MM.1S (cell line): ENCODE measurements around the gene GRPEL1.

Experiments used
- DNase-seq: peaks from one replicate; pipeline ENCODE4 v3.0.0-alpha.2; 2015
- H2AFZ ChIP-seq: fragments of 300-600 bp; sonication (generic); 2 replicates; pipeline ENCODE4 v1.6.0; 2016; ENCODE audit warnings: antibody characterized with exemption, low read length
- H3F3A ChIP-seq: fragments of 300-600 bp; sonication (generic); 2 replicates; pipeline ENCODE4 v1.6.1; 2016; ENCODE audit warnings: mild to moderate bottlenecking, antibody characterized with exemption, low read length, moderate library complexity, mixed read lengths; ENCODE audit not compliant: insufficient read depth
- H3K27ac ChIP-seq: fragments of 300-600 bp; sonication (generic); 2 replicates; pipeline ENCODE4 v1.5.1; 2016; ENCODE audit warnings: mild to moderate bottlenecking, low read length
- H3K27me3 ChIP-seq: fragments of 300-600 bp; sonication (generic); replicated peaks from 2 replicates; pipeline ENCODE4 v1.6.0; 2016; ENCODE audit warnings: low read length; ENCODE audit not compliant: insufficient read depth
- H3K36me3 ChIP-seq: fragments of 300-600 bp; sonication (generic); replicated peaks from 2 replicates; pipeline ENCODE4 v1.6.1; 2016; ENCODE audit warnings: mild to moderate bottlenecking, low read length, mixed read lengths; ENCODE audit not compliant: insufficient read depth
- H3K4me1 ChIP-seq: fragments of 300-600 bp; sonication (generic); 2 replicates; pipeline ENCODE4 v1.6.1; 2016; ENCODE audit warnings: low read length, mixed read lengths
- H3K4me2 ChIP-seq: fragments of 300-600 bp; sonication (generic); 2 replicates; pipeline ENCODE4 v1.6.0; 2016; ENCODE audit warnings: low read depth, low read length
- H3K4me3 ChIP-seq: fragments of 300-600 bp; sonication (generic); 2 replicates; pipeline ENCODE4 v1.5.1; 2016; ENCODE audit warnings: low read length, mixed read lengths
- H3K79me2 ChIP-seq: fragments of 300-600 bp; sonication (generic); 2 replicates; pipeline ENCODE4 v1.6.1; 2016; ENCODE audit warnings: mixed run types, low read length, mixed read lengths
- H3K9ac ChIP-seq: fragments of 300-600 bp; sonication (generic); 2 replicates; pipeline ENCODE4 v1.6.1; 2016; ENCODE audit warnings: low read length, mixed read lengths
- H3K9me2 ChIP-seq: fragments of 300-600 bp; sonication (generic); replicated peaks from 2 replicates; pipeline ENCODE4 v1.6.1; 2016; ENCODE audit warnings: mild to moderate bottlenecking, low read length, mixed read lengths; ENCODE audit not compliant: insufficient read depth
- H3K9me3 ChIP-seq: fragments of 300-600 bp; sonication (generic); replicated peaks from 2 replicates; pipeline ENCODE4 v1.6.1; 2016; ENCODE audit warnings: mild to moderate bottlenecking, low read length, mixed read lengths; ENCODE audit not compliant: insufficient read depth
- H4K20me1 ChIP-seq: fragments of 300-600 bp; sonication (generic); 2 replicates; pipeline ENCODE4 v1.6.1; 2016; ENCODE audit warnings: mild to moderate bottlenecking, low read length, moderate library complexity, mixed read lengths; ENCODE audit not compliant: insufficient read depth
- EZH2 ChIP-seq: fragments of 300-600 bp; sonication (generic); optimal IDR thresholded peaks from 2 replicates; pipeline ENCODE3; 2017; ENCODE audit warnings: low read depth, mild to moderate bottlenecking, antibody characterized with exemption, low read length, mixed read lengths
- EZH2phosphoT487 ChIP-seq: fragments of 300-600 bp; sonication (generic); IDR thresholded peaks from 2 replicates; pipeline ENCODE4 v1.6.1; 2018; ENCODE audit warnings: antibody characterized with exemption, low read length
- TF ChIP-seq, protein P1 (sequence below): fragments of 300-600 bp; sonication (generic); IDR thresholded peaks from 2 replicates; pipeline ENCODE4 v1.5.1; 2016; ENCODE audit warnings: antibody characterized with exemption, low read length, mixed read lengths

Gene GRPEL1

DNA sequence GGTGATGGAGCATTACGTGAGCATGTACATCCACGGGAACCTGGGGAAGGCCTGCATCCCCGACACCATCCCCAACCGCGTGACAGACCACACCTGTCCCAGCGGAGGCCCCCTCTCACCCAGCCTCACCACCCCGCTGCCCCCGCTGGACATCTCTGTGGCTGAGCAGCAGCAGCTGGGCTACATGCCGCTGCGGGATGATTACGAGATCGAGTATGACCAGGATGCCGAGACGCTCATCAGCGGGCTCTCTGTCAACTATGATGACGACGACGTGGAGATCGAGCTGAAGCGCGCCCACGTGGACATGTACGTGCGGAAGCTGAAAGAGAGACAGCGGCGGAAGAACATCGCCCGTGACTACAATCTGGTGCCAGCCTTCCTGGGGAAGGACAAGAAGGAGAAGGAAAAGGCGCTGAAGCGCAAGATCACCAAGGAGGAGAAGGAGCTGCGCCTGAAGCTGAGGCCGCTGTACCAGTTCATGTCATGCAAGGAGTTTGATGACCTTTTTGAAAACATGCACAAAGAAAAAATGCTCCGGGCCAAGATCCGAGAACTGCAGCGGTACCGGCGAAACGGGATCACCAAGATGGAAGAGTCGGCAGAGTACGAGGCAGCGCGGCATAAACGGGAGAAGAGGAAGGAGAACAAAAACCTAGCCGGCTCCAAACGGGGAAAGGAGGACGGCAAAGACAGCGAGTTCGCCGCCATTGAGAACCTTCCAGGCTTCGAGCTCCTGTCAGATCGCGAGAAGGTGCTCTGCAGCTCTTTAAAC is 13.6 kb downstream of the GRPEL1 start:
- peaks cover 35% of the 10 kb centered on the region for H3K79me2 ChIP-seq
- H3K9me2 ChIP-seq, result no peaks in the 10 kb centered on the region
- no peak overlapping the region for H3K9ac ChIP-seq
- no peak overlapping the region for H3K4me3 ChIP-seq
- peaks cover 4% of the 10 kb centered on the region for H3K36me3 ChIP-seq
- peaks cover 13% of the 10 kb centered on the region for H3F3A ChIP-seq
- H3K4me1 ChIP-seq, result peaks cover 13% of the 10 kb centered on the region
- no peak overlapping the region for H3K4me2 ChIP-seq
- peaks cover 7% of the 10 kb centered on the region; the same call in 1 of the 2 replicates for H4K20me1 ChIP-seq
- TF ChIP-seq, protein P1, sequence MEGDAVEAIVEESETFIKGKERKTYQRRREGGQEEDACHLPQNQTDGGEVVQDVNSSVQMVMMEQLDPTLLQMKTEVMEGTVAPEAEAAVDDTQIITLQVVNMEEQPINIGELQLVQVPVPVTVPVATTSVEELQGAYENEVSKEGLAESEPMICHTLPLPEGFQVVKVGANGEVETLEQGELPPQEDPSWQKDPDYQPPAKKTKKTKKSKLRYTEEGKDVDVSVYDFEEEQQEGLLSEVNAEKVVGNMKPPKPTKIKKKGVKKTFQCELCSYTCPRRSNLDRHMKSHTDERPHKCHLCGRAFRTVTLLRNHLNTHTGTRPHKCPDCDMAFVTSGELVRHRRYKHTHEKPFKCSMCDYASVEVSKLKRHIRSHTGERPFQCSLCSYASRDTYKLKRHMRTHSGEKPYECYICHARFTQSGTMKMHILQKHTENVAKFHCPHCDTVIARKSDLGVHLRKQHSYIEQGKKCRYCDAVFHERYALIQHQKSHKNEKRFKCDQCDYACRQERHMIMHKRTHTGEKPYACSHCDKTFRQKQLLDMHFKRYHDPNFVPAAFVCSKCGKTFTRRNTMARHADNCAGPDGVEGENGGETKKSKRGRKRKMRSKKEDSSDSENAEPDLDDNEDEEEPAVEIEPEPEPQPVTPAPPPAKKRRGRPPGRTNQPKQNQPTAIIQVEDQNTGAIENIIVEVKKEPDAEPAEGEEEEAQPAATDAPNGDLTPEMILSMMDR, result no peak
- no peak for TF ChIP-seq EZH2
- no peak for TF ChIP-seq EZH2phosphoT487
- no peak for DNase-seq
- no peaks in the 10 kb centered on the region for H3K27me3 ChIP-seq
- no peaks in the 10 kb centered on the region for H3K9me3 ChIP-seq
- H2AFZ ChIP-seq, result no peak overlapping the region
- H3K27ac ChIP-seq, result no peak overlapping the region

DNA sequence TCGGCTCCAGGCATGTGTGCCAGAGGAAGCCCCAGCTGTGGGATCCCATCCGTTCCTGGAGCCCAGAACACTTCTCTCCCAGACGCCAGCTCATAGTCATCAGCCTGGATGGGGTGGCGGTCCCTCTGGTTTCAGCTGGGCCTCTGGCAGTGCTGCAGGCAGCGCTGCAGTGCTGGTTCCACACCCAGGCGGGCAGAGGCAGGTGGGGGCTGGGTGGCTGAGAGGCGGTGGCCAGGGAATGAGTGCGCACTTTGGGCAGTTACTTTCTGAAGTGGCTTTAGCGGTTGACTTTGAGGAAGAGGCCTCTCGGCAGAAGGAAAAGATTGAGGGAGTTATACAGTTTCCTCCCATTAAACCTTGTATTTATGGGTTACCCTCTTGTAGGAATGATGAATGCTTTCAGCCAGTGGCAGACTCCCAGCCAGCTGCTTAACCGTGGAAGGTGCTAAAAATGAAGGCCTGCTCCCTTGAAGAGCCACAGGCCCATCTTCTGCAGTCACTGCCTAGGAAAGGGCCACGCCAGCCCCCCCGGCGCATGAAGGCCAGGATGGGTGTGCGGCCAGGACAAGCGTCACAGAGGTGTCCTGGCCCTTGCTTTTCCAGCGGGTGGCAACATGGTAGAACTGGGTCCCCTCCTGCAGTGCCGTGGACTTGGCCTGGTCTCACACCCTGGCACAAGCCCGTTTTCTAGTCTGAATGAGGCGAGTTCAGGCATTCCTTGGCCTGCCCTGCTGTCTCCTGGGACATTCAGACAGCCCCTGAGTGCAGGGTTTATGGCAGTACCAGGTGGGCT is 14.7 kb downstream of the GRPEL1 start:
- no peaks in the 10 kb centered on the region for H4K20me1 ChIP-seq
- peaks cover 46% of the 10 kb centered on the region for H3K79me2 ChIP-seq
- DNase-seq, result no peak
- no peak overlapping the region for H3K27ac ChIP-seq
- no peak overlapping the region for H3K4me2 ChIP-seq
- no peaks in the 10 kb centered on the region for H3K27me3 ChIP-seq
- H3K36me3 ChIP-seq, result peaks cover 4% of the 10 kb centered on the region
- peaks cover 4% of the 10 kb centered on the region for H3K4me1 ChIP-seq
- peaks cover 5% of the 10 kb centered on the region; the same call in 1 of the 2 replicates for H3F3A ChIP-seq
- H3K4me3 ChIP-seq, result no peak overlapping the region
- no peak overlapping the region for H3K9ac ChIP-seq
- no peaks in the 10 kb centered on the region for H3K9me3 ChIP-seq
- no peak overlapping the region for H2AFZ ChIP-seq
- TF ChIP-seq, protein P1, result no peak
- TF ChIP-seq EZH2, result no peak
- no peak for TF ChIP-seq EZH2phosphoT487
- H3K9me2 ChIP-seq, result no peaks in the 10 kb centered on the region

DNA sequence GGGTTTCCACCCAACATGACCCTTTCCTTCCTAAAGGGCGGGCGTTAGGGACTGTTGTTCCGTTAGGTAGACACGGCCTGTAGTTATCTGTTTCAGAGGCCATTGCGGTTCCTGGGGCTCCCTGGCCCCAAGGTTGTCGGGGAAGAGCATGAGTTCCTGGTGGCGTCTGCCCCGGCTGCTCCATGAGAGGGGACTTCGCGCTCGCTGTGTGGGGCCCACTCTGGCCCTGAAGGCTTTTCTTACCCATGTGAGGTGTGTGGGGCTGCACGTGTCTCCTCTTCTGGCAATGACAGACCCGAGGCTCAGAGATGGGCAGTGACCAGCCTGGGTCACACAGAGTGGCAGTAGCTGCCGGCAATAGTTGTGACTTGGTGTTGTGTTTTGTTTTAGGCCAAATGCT is 15.6 kb downstream of the GRPEL1 start:
- Histone ChIP-seq H3K4me2 (no peak overlapping the region), H3K27me3 (no peaks in the 10 kb centered on the region), H3K79me2 (peaks cover 54% of the 10 kb centered on the region)

More for the DNA sequence above, 15.6 kb downstream of the GRPEL1 start:
- Histone ChIP-seq H3K27ac (no peak overlapping the region), H3K4me1 (no peaks in the 10 kb centered on the region), H3K36me3 (peaks cover 4% of the 10 kb centered on the region), H4K20me1 (no peaks in the 10 kb centered on the region), H3F3A (no peaks in the 10 kb centered on the region), H3K4me3 (no peak overlapping the region), H2AFZ (no peak overlapping the region), H3K9ac (no peak overlapping the region), H3K9me2 (no peaks in the 10 kb centered on the region), H3K9me3 (no peaks in the 10 kb centered on the region)
- DNase-seq, result no peak
- TF ChIP-seq EZH2 (no peak), EZH2phosphoT487 (no peak)
- TF ChIP-seq, protein P1, result no peak
